Endothelial cell of umbilical vein (primary cell): ENCODE measurements around the gene GLP1R. TPM values are rescaled to one million over a fixed set of nuclear protein-coding genes. Genes with fewer than 3 reads are reported as not detected.

Experiments
- BruUV-seq: library from RNA; stranded (reverse); fragments of 400-500 nt; replicated peaks from 2 replicates; lab custom pipeline; 2021; lab: Mats Ljungman, UMichigan
- CTCF ChIA-PET: fragments of 300-600, 350-600 bp; sonication (Branson Sonifier 250); formaldehyde crosslinking; loops from one replicate; lab custom pipeline; 2021; ENCODE audit warnings: antibody characterized with exemption, inconsistent platforms; lab: Charles Lee
- POLR2A ChIA-PET: fragments of 300-600, 350-600 bp; sonication (Branson Sonifier 250); formaldehyde crosslinking; loops from one replicate; lab custom pipeline; 2021; ENCODE audit warnings: antibody characterized with exemption, inconsistent platforms; lab: Charles Lee
- DNase-seq: peaks from one replicate; pipeline ENCODE4 v3.0.0-alpha.2; 2011; ENCODE audit warnings: low read depth, low spot score
- FAIRE-seq: peaks from 2 replicates; lab custom pipeline; 2011; peaks lifted over from hg19 to GRCh38; lab: Jason Lieb, UNC
- H2AFZ ChIP-seq: 2 replicates; pipeline ENCODE4 v1.6.0; 2012; ENCODE audit warnings: low read depth, low read length, control low read depth, inconsistent platforms
- H3K27ac ChIP-seq: 2 replicates; pipeline ENCODE4 v1.5.1; 2011; ENCODE audit warnings: low read depth, mild to moderate bottlenecking, control low read depth, low read length, moderate library complexity; ENCODE audit not compliant: insufficient read depth
- H3K27me3 ChIP-seq, 2 experiments: 2 replicates each; pipeline versions ENCODE4 v1.6.0 to v1.6.1; 2011; ENCODE audit warnings: low read length in 2 of 2, mixed read lengths in 1 of 2; ENCODE audit not compliant: control insufficient read depth in 2 of 2, insufficient read depth in 2 of 2
- H3K36me3 ChIP-seq, 2 experiments: 2 replicates in 1 of 2; 3 replicates in 1 of 2; pipeline ENCODE4 v1.5.1; 2011; ENCODE audit warnings: low read length in 2 of 2, mild to moderate bottlenecking in 1 of 2, moderate library complexity in 1 of 2; ENCODE audit not compliant: control insufficient read depth in 2 of 2, insufficient read depth in 2 of 2; ENCODE audit errors: extremely low read depth in 1 of 2
- H3K4me1 ChIP-seq: 3 replicates; pipeline ENCODE4 v1.5.1; 2011; ENCODE audit warnings: mild to moderate bottlenecking, low read length; ENCODE audit not compliant: control insufficient read depth, insufficient read depth; ENCODE audit errors: extremely low read depth
- H3K4me2 ChIP-seq: 2 replicates; pipeline ENCODE4 v1.6.1; 2011; ENCODE audit warnings: low read length, control low read depth, mixed read lengths; ENCODE audit not compliant: insufficient read depth
- H3K4me3 ChIP-seq, 3 experiments: fragments of 200-600 bp in 1 of 3; sonication (generic), shearing (Covaris generic) in 1 of 3; replicated peaks in 1 of 3; 2 replicates each; pipeline ENCODE4 v1.5.1; 2011 to 2016; ENCODE audit warnings: control low read depth in 3 of 3, low read length in 3 of 3, mild to moderate bottlenecking in 2 of 3, inconsistent platforms in 1 of 3, low read depth in 1 of 3, moderate library complexity in 1 of 3; ENCODE audit not compliant: insufficient read depth in 1 of 3
- H3K79me2 ChIP-seq: 2 replicates; pipeline ENCODE4 v1.6.0; 2012; ENCODE audit warnings: low read length, inconsistent platforms; ENCODE audit not compliant: control insufficient read depth, insufficient read depth
- H3K9ac ChIP-seq: replicated peaks from 2 replicates; pipeline ENCODE3; 2011; ENCODE audit warnings: low read length, control low read depth; ENCODE audit not compliant: insufficient read depth; ENCODE audit errors: extremely low read depth
- H3K9me1 ChIP-seq: replicated peaks from 3 replicates; pipeline ENCODE4 v1.6.0; 2011; ENCODE audit warnings: mild to moderate bottlenecking, low read length; ENCODE audit not compliant: control insufficient read depth, insufficient read depth; ENCODE audit errors: extremely low read depth
- H3K9me3 ChIP-seq: replicated peaks from 2 replicates; pipeline ENCODE4 v1.5.1; 2012; ENCODE audit warnings: low read length, inconsistent platforms; ENCODE audit not compliant: control insufficient read depth, insufficient read depth
- H4K20me1 ChIP-seq: replicated peaks from 2 replicates; pipeline ENCODE3; 2011; ENCODE audit warnings: mild to moderate bottlenecking, low read length; ENCODE audit not compliant: control insufficient read depth, insufficient read depth; ENCODE audit errors: extremely low read depth
- CTCF ChIP-seq, 2 donors: IDR thresholded peaks; 1 replicate in 1 of 2; 2 replicates in 1 of 2; pipeline ENCODE4 v1.5.1; 2011; ENCODE audit warnings: low read length in 2 of 2, mild to moderate bottlenecking in 2 of 2, moderate library complexity in 2 of 2, control low read depth in 1 of 2, inconsistent platforms in 1 of 2, low read depth in 1 of 2; ENCODE audit not compliant: insufficient read depth in 1 of 2; ENCODE audit errors: extremely low read depth in 1 of 2
- EZH2 ChIP-seq: IDR thresholded peaks from 2 replicates; pipeline ENCODE4 v1.6.1; 2012; ENCODE audit warnings: borderline replicate concordance, low read depth, mild to moderate bottlenecking, moderate library complexity, low read length, inconsistent platforms; ENCODE audit not compliant: severe bottlenecking
- FOS ChIP-seq: IDR thresholded peaks from 2 replicates; pipeline ENCODE4 v1.6.1; 2011; ENCODE audit warnings: mild to moderate bottlenecking, low read length, moderate library complexity, borderline replicate concordance; ENCODE audit not compliant: insufficient read depth
- GATA2 ChIP-seq: IDR thresholded peaks from 2 replicates; pipeline ENCODE4 v1.7.0; 2011; ENCODE audit warnings: low read depth, mild to moderate bottlenecking, moderate library complexity, mixed read lengths, low read length; ENCODE audit not compliant: insufficient read length, insufficient read depth
- JUN ChIP-seq: IDR thresholded peaks from 2 replicates; pipeline ENCODE4 v1.6.1; 2011; ENCODE audit warnings: borderline replicate concordance, low read depth; ENCODE audit not compliant: insufficient read length, insufficient read depth
- MAX ChIP-seq: IDR thresholded peaks from 2 replicates; pipeline ENCODE4 v1.6.1; 2011; ENCODE audit not compliant: insufficient read depth, insufficient read length
- MYC ChIP-seq: IDR thresholded peaks from one replicate; pipeline ENCODE4 v1.6.1; 2011; ENCODE audit warnings: mild to moderate bottlenecking, low read depth, low read length
- POLR2A ChIP-seq: IDR thresholded peaks from 2 replicates; pipeline ENCODE4 v1.6.1; 2012; ENCODE audit warnings: low read depth, mild to moderate bottlenecking, control low read depth, low read length
- POLR2AphosphoS5 ChIP-seq: IDR thresholded peaks from 2 replicates; pipeline ENCODE4 v1.6.1; 2012; ENCODE audit warnings: low read depth, mild to moderate bottlenecking, control low read depth, low read length, moderate library complexity; ENCODE audit not compliant: insufficient read depth
- dilution Hi-C: fragments of 300-500 bp; cut with MboI; formaldehyde crosslinking; loops from one replicate; pipeline ENCODE4 v1.15.0; 2019; ENCODE audit warnings: low sequenced_read_pairs; ENCODE audit not compliant: extremely low pct_ligation_motif_present
- intact Hi-C: fragments of 100-400 bp; cut with micrococcal nuclease; formaldehyde crosslinking; loops from one replicate; pipeline ENCODE4 v1.10.0; 2022
- polyA plus RNA-seq, 4 experiments: library from polyadenylated mRNA; depleted of rRNA in 3 of 4; stranded (reverse) in 3 of 4; unstranded in 1 of 4; fragments of >200 nt; gene quantifications; 2 replicates each; pipeline versions ENCODE4 v1.2.1 to v1.2.3, GENCODE V29; 2011 to 2012; ENCODE audit warnings: missing spikeins in 1 of 4
- total RNA-seq: library from RNA; stranded (reverse); gene quantifications from 2 replicates; pipeline ENCODE4 v1.2.3, GENCODE V29; 2021

The GLP1R gene
- total and polyA plus RNA-seq, 2 donors (not counting 3 experiments of a cell fraction or from before 2014, with no cell fraction given): not detected

DNA sequence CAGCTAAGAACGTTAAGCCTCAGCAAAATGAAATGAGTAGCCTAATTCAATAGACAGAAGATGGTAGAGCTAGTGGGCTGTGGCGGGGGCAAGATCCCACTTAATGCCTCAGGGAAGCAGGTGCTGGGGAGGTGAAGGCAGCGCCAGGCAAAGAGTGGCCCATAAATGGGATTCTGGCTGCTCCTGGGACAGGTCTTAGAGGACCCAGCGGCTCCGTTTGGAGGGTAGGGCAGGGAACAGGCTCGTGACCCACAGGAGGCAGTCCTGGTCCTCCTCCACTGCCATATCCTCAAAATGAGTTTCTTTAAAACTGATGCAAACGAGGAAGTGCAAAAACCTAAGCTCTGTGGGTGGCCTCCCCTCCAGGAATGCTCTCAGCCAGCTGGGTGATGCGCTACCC lies 33.7 kb downstream of the GLP1R start:
- dilution Hi-C loops: no loop called here
- TF ChIP-seq GATA2 (no peak), CTCF (IDR thresholded peaks at IDR 0.05; ENCODE audit: extremely low read depth in 1 of 2, insufficient read depth in 1 of 2, low read depth in 1 of 2, low read length in 2 of 2) (no peak), JUN (no peak), MAX (no peak), POLR2A (no peak), POLR2AphosphoS5 (no peak), EZH2 (no peak), MYC (no peak), FOS (no peak)
- H3K79me2 ChIP-seq: no peaks in the 10 kb centered on the region
- ChIA-PET CTCF (no interaction called here), POLR2A (no interaction called here)
- H3K9me3 ChIP-seq: no peaks in the 10 kb centered on the region
- no peaks in the 10 kb centered on the region for H3K4me1 ChIP-seq
- DNase-seq: no peak
- BruUV-seq: no TSS peak
- H3K9me1 ChIP-seq: no peaks in the 10 kb centered on the region
- H3K4me3 ChIP-seq: no peak overlapping the region
- H4K20me1 ChIP-seq: no peaks in the 10 kb centered on the region
- peaks cover 0 to 4% of the 10 kb centered on the region in 2 experiments for H3K27me3 ChIP-seq
- H2AFZ ChIP-seq: no peak overlapping the region
- H3K36me3 ChIP-seq: no peaks in the 10 kb centered on the region
- H3K27ac ChIP-seq: no peak overlapping the region
- no peak overlapping the region for H3K9ac ChIP-seq
- no peak overlapping the region for H3K4me2 ChIP-seq
- intact Hi-C loops: no loop called here
- FAIRE-seq: no peak
